Right renal pelvis (tissue), 4 donors: ENCODE measurements around the gene G0S2. TPM values are rescaled to one million over a fixed set of nuclear protein-coding genes. Genes with fewer than 3 reads are reported as not detected.

Experiments used
- DNase-seq, 4 donors: peaks; one replicate each; pipeline ENCODE4 v3.0.0-alpha.2; 2013; ENCODE audit warnings: low read depth in 4 of 4, low spot score in 3 of 4, missing footprints in 1 of 4
- polyA plus RNA-seq, 4 donors: library from polyadenylated mRNA; unstranded; fragments of 120-200 nt; gene quantifications; one replicate each; pipeline ENCODE4 v1.2.1, GENCODE V29; 2013; ENCODE audit not compliant: insufficient read length in 4 of 4

The G0S2 gene
- polyA plus RNA-seq, 4 donors: 8.8 to 17.2 (median 15.2) TPM

DNA sequence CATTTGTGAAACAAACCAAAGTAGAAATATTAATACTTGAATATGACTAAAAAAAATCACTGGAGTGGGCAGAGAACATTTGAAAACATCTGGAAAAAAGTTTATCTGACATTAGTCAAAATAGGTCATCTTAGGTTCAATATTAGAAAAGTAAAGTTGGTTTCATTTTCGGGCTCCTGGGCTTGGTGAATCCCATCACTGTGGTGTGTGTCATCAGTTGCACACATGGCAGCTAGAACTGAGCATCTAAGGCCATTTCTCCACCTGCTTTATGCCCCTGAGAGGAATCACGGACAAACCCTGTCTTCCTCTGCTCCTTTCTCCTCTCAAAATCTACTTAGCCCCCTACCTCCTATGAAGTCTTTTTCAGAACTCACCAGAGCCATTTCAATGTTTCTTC is 34.9 kb downstream of the G0S2 start:
- no peak for DNase-seq

DNA sequence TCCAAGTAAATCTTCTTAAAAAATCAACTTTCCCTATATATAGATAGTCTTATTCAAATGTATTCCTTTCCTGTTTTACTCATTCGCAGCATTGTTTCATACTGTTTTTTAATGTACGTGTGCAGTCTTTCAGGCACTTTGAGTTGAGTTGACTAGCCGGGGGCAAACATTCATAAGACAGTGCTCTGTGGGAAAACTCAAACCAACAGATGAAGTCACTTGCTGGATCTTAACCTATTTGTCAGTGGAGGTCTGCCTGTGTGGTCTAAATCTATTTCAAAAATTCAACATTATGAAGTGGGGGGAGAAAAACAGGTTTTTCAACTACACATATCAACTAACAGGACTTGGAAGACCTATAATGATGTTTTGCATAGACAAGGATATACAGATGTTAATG is 35.6 kb downstream of the G0S2 start:
- DNase-seq: no peak

DNA sequence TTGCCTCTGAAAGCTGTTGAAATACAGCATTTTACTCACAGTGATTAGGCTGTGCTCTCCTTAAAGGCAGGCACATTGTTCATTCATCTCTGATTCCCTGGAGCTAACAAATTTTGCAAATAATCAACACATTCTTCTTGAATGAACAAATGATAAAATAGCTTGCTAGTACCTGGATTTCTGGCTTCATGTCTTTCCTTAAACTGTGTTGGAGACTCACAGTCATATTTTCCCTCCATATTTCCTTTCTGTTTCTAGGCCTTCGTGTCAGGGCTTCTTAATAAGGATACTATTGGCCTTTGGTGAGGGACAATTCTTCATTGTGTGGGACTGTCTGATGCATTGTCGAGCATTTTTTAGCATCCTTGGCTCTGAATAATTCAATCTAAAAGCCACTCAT is 39.1 kb downstream of the G0S2 start:
- DNase-seq: no peak

DNA sequence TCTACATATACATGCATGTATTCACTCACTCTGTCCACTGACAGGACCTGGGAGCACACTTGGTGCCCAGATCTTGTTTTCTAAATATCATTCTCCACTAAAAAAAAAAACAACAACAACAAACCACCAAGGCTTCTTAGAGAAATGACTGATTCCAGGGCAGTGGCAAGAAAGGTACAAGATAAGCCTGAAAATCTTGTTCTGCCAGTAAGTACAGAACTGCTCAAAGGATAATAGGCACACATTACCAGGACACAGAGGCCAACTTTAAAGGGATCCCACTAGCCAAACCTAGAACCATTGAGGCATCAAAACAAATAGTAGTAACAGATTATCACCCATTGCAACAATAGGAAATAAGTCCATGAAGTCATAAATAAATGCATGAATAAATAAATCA is 40.1 kb downstream of the G0S2 start:
- DNase-seq: no peak

DNA sequence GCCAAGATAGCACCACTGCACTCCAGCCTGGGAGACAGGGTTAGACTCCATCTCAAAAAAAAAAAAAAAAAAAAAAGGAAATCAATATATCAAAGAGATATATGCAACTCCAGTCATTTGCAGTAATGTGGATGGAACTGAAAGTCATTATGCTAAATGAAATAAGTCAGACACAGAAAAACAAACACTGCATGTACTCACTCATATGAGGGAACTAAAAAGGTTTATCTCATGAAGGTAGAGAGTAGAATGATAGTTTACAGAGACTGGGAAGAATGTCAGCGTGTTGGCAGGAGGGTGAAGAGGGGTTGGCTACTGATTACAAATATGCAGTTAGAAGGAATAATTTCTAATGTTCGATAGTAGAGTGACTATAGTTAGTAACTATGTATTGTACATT is 42.6 kb downstream of the G0S2 start:
- DNase-seq: no peak

DNA sequence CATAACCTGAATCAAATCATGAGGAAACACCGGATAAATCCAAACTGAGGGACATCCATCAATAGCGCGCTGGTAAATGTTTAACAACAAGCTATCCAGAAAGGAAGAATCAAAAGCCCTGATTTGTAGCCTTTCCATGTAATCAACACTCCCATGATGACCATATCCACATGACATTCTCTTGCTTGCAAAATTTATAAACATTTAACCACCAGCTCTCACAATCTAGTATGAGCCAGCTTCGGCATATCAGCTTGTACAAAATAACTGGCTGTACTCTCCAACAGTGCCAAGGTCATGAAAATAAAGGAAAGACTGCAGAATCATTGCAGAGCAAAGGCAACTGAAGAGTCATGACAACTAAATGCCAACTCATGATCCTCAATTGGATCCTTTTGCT is 45.1 kb downstream of the G0S2 start:
- DNase-seq: no peak

DNA sequence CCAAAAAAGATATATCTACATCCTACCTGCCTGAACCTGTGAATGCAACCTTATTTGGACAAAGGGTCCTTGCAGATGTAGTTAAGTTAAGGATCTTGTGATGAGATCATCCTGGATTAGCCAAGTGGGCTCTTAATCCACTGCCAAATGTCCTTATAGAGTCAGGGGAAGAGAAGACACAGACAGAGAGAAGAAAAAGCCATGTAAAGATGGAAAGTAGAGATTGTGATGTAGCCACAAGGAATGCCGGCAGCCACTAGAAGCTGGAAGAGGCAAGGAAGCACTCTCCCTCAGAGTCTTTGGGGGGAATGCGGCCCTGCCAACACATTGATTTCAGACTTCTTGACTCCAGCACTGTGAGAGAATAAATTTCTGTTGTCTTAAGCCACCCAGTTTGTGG is 45.6 kb downstream of the G0S2 start:
- DNase-seq: no peak

DNA sequence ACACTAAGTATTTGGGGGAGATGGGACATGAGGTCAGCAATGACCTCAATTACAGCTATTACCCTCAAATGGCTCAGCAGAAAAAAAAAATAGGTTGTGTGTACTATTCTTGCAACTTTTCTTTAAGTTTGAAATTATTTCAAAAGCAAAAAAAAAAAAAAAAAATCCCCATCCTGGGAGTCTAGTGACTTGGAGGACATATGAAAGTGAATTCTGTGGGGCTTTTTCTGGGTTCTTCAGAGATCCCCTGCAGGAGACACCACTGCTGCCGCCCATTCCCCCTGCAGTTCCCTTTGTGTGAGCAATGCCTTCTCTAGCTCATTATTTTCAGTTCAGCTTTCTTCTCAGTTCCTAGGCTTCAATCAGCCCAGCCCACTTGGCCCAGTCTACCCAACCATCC is 46.1 kb downstream of the G0S2 start:
- DNase-seq: no peak

DNA sequence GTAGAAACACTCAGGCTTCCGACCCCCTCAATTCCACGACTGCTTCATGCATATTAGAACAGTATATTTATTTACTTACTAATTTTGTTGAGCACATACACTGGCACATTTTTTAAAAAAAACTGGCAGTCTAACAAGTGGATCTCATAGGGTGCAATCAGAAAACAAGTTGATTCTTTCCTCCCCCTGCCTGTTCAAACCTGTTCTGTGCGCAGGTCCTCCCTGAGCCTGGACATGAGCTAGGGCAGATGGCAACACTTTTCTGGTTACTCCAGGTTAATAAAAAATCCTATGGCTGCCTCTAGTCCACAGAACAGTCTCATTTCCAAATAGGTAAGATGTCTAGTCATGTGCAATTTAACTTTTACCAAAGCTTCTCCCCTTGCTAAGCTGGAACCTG is 48.1 kb downstream of the G0S2 start:
- DNase-seq: no peak

DNA sequence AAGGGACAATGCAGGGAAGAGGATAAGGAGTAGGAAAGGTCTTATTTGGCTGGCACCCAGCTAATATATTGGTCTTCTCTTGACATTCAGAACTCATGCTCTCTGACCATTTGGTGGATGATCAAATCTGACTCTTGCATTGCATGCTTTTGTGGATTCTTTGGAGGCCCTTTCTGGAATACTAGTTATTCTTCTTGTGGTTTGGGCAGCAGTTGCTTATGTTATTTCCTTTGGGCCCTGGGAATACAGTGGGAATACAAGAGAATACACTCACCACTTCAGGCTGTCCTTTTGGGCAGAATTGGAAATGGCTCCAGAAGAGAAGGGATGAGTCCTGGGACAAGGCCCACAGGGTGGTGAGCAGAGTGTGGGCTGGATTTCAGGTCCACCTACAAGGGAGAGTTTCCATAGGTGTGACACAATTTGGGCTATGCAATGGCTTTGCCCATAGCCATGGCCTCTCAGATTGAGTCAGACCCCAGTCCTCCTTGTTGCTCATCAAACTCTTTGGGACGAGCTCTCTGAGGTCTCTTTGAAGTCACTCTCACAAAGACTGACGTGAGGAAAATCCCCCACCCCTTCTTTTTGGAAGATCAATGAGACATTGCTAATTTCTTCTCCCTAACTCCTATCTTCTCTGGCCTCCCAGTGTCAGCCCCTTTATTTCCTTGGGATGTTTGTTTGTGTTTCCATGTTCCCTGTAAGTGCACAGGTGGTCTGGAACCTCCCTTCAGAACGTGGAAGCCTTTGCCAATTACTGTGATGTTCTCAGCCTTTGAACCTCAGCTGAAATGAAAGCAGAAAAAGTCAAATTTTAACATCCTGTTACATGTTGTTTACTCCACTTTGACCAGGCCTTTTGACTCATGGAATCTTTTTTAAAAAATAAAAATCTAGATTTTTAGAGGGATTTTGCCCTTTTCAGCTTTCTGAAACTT is 48.8 kb downstream of the G0S2 start:
- no peak for DNase-seq

Other genes with a start within 250 kb of the G0S2 start
- 1 to 10 TPM; 5.4 to 6.6 (median 6.2) TPM for gene CAMK1G, start 91.7 kb upstream of the G0S2 start, polyA plus RNA-seq
- gene LAMB3, start 23.0 kb upstream of the G0S2 start, polyA plus RNA-seq: 1 to 10 TPM in 3 of 4 donors, under 1 TPM in 1; 0.93 to 1.8 (median 1.7) TPM
- gene HSD11B1, start 29.4 kb downstream of the G0S2 start, polyA plus RNA-seq: under 1 TPM; 0.27 to 0.46 (median 0.34) TPM
- 1 to 10 TPM; 1.2 to 2.0 (median 1.7) TPM for gene TRAF3IP3, start 80.6 kb downstream of the G0S2 start, polyA plus RNA-seq
- 1 to 10 TPM; 3.6 to 4.4 (median 3.9) TPM for gene C1orf74, start 109.1 kb downstream of the G0S2 start, polyA plus RNA-seq
- gene IRF6, start 130.7 kb downstream of the G0S2 start, polyA plus RNA-seq: 10 to 100 TPM; 17.1 to 23.7 (median 20.4) TPM
- gene UTP25, start 152.6 kb downstream of the G0S2 start, polyA plus RNA-seq: 10 to 100 TPM in 3 of 4 donors, 1 to 10 TPM in 1; 9.5 to 11.5 (median 11.1) TPM